ENCODE data around the gene LEMD2. TPM values are rescaled to one million over a fixed set of nuclear protein-coding genes. Genes with fewer than 3 reads are reported as not detected.
A peak's percentile ranks its signal among the peaks of the same experiment; 100 is the strongest.

LEMD2 gene
- total RNA-seq, 4 donors from 2014 or later: 50.0 to 76.6 (median 64.6) TPM

GRCh38 chr6:33763483-33763882 lies 25.4 kb downstream of the LEMD2 start:
- no peaks in the 10 kb centered on the region for H3K9me3 ChIP-seq
- H3K36me3 ChIP-seq: no peaks in the 10 kb centered on the region
- H3K27me3 ChIP-seq: no peaks in the 10 kb centered on the region
- intact Hi-C loops (cut with DNase I): loop anchor here (10.0 kb wide), 1 partner anchor 179 kb away; the partner anchor contains the start of gene BAK1
- no peak overlapping the region for H3K27ac ChIP-seq
- DNase-seq: no peak
- WGBS, 2 donors: 49 to 71% methylated on average over 5 to 6 of the region's 6 CpGs
- TF ChIP-seq CTCF (IDR thresholded peaks at IDR 0.05): no peak
- TF ChIP-seq POLR2A (IDR thresholded peaks at IDR 0.05): no peak
- H3K4me3 ChIP-seq (replicated peaks in 1 of 3): no peak overlapping the region
- peaks cover 25 to 42% of the 10 kb centered on the region in 2 donors for H3K4me1 ChIP-seq

- Histone ChIP-seq H3K27ac (no peak overlapping the region), H3K9me3 (no peaks in the 10 kb centered on the region), H3K27me3 (no peaks in the 10 kb centered on the region), H3K4me1 (peaks cover 32 to 47% of the 10 kb centered on the region in 2 donors), H3K4me3 (replicated peaks in 1 of 3) (no peak overlapping the region), H3K36me3 (no peaks in the 10 kb centered on the region)
- intact Hi-C loops (cut with DNase I): loop anchor here (10.0 kb wide), 1 partner anchor 178 kb away; the partner anchor contains the start of gene BAK1
- DNase-seq: no peak
- no peak for TF ChIP-seq POLR2A (IDR thresholded peaks at IDR 0.05)
- WGBS, 2 donors: 76 to 87% methylated on average over 4 of the region's 4 CpGs
Observed at GRCh38 chr6:33762713-33763112, 26.2 kb downstream of the LEMD2 start.

- Histone ChIP-seq H3K4me3 (replicated peaks in 1 of 3) (no peak overlapping the region), H3K27me3 (no peaks in the 10 kb centered on the region), H3K27ac (peak overlapping the region; percentile 68 to 80 (median 73)), H3K4me1 (peaks cover 34 to 48% of the 10 kb centered on the region in 2 donors), H3K9me3 (no peaks in the 10 kb centered on the region), H3K36me3 (no peaks in the 10 kb centered on the region)
- DNase-seq: peak; percentile 75 to 80
- intact Hi-C loops (cut with DNase I): loop anchor here (10.0 kb wide), 1 partner anchor 177 kb away; the partner anchor contains the start of gene BAK1
- WGBS, 2 donors: 27 to 58% methylated on average over 4 of the region's 7 CpGs
- TF ChIP-seq POLR2A (IDR thresholded peaks at IDR 0.05) (no peak), CTCF (IDR thresholded peaks at IDR 0.05) (peak; percentile 29 to 93 (median 80))
Observed at GRCh38 chr6:33761922-33762629, 26.9 kb downstream of the LEMD2 start.

GRCh38 chr6:33761581-33761921 lies 27.4 kb downstream of the LEMD2 start:
- Histone ChIP-seq H3K4me1 (peaks cover 38 to 53% of the 10 kb centered on the region in 2 donors), H3K9me3 (no peaks in the 10 kb centered on the region), H3K4me3 (replicated peaks in 1 of 3) (no peak overlapping the region), H3K36me3 (no peaks in the 10 kb centered on the region), H3K27me3 (no peaks in the 10 kb centered on the region), H3K27ac (peak overlapping the region; percentile 68 to 80 (median 73))
- no peak for TF ChIP-seq POLR2A (IDR thresholded peaks at IDR 0.05)
- 75 to 100% methylated on average over 1 to 2 of the region's 2 CpGs for WGBS, 2 donors
- no peak for DNase-seq
- intact Hi-C loops (cut with DNase I): loop anchor here (10.0 kb wide), 1 partner anchor 177 kb away; the partner anchor contains the start of gene BAK1

GRCh38 chr6:33759887-33760629 lies 28.9 kb downstream of the LEMD2 start:
- intact Hi-C loops (cut with DNase I): loop anchor here (10.0 kb wide), 1 partner anchor 175 kb away; the partner anchor contains the start of gene BAK1
- DNase-seq: peak in 1 of 2 donors; percentile 32
- no peaks in the 10 kb centered on the region for H3K27me3 ChIP-seq
- no peaks in the 10 kb centered on the region for H3K9me3 ChIP-seq
- TF ChIP-seq POLR2A (IDR thresholded peaks at IDR 0.05) (no peak), CTCF (IDR thresholded peaks at IDR 0.05) (no peak)
- H3K27ac ChIP-seq: peak overlapping the region; percentile 68 to 75 (median 73)
- 64 to 65% methylated on average over 8 to 9 of the region's 9 CpGs for WGBS, 2 donors
- H3K4me1 ChIP-seq: peaks cover 49 to 67% of the 10 kb centered on the region in 2 donors
- no peak overlapping the region for H3K4me3 ChIP-seq (replicated peaks in 1 of 3)
- no peaks in the 10 kb centered on the region for H3K36me3 ChIP-seq

All from thyroid gland (tissue), 4 donors.